T-cell (primary cell): ENCODE data around the gene FABP7. TPM values are rescaled to one million over a fixed set of nuclear protein-coding genes. Genes with fewer than 3 reads are reported as not detected.
"Not testable (repeated sequence)": the region's sequence is repeated elsewhere in the genome, so short reads cannot be mapped to it uniquely, and the experiment has no call there.

Experiments
- ATAC-seq, 4 experiments: fragments of 200-7000 bp in 3 of 4; fragments of 150-1000 bp in 1 of 4; cut with Tn5 transposase; replicated peaks in 1 of 4; 1 replicate in 3 of 4; 2 replicates in 1 of 4; pipeline ENCODE4 v1.10.0; 2021; ENCODE audit warnings: moderate library complexity in 3 of 4, mild to moderate bottlenecking in 2 of 4, moderate number of reproducible peaks in 1 of 4
- CTCF ChIA-PET, 2 donors: fragments of 300-600 bp; sonication (Branson Sonifier 250); formaldehyde crosslinking; loops; one replicate each; lab custom pipeline; 2022; ENCODE audit warnings: antibody characterized with exemption in 2 of 2; lab: Charles Lee
- POLR2A ChIA-PET, 2 donors: fragments of 300-600 bp; sonication (Branson Sonifier 250); formaldehyde crosslinking; loops; one replicate each; lab custom pipeline; 2022; ENCODE audit warnings: antibody characterized with exemption in 2 of 2; lab: Charles Lee
- DNase-seq, 35 experiments: peaks; one replicate each; pipeline versions ENCODE4 v3.0.0 to v3.0.0-alpha.2; 2013 to 2023
- H3K27ac ChIP-seq: one replicate; pipeline ENCODE4 v1.5.1; 2013; ENCODE audit warnings: low read length
- H3K27me3 ChIP-seq, 2 experiments: replicated peaks in 1 of 2; 1 replicate in 1 of 2; 2 replicates in 1 of 2; pipeline versions ENCODE4 v1.6.1 to v1.7.0; 2013; ENCODE audit warnings: low read length in 1 of 2, mixed read lengths in 1 of 2; ENCODE audit not compliant: control insufficient read depth in 2 of 2, insufficient read depth in 2 of 2; ENCODE audit errors: extremely low read depth in 1 of 2
- H3K36me3 ChIP-seq, 2 donors: 1 replicate in 1 of 2; 2 replicates in 1 of 2; pipeline versions ENCODE4 v1.6.1 to v1.7.0; 2013; ENCODE audit warnings: low read length in 1 of 2; ENCODE audit not compliant: control insufficient read depth in 2 of 2, insufficient read depth in 1 of 2; ENCODE audit errors: extremely low read depth in 1 of 2
- H3K4me1 ChIP-seq, 2 experiments: 1 replicate in 1 of 2; 2 replicates in 1 of 2; pipeline versions ENCODE4 v1.6.1 to v1.7.0; 2013; ENCODE audit warnings: low read length in 2 of 2, mixed read lengths in 1 of 2; ENCODE audit not compliant: insufficient read depth in 2 of 2, control insufficient read depth in 1 of 2; ENCODE audit errors: extremely low read depth in 1 of 2
- H3K4me3 ChIP-seq, 2 donors: 1 replicate in 1 of 2; 2 replicates in 1 of 2; pipeline versions ENCODE4 v1.5.1 to v1.7.0; 2013; ENCODE audit warnings: mild to moderate bottlenecking in 2 of 2, low read length in 1 of 2, moderate library complexity in 1 of 2; ENCODE audit not compliant: control insufficient read depth in 1 of 2; ENCODE audit errors: extremely low read depth in 1 of 2
- H3K9me3 ChIP-seq: 2 replicates; pipeline ENCODE4 v1.7.0; 2013
- H3K27ac Mint-ChIP-seq, 2 donors: one replicate each; pipeline ENCODE4 v1.8.0; 2020 to 2021; ENCODE audit warnings: mild to moderate bottlenecking in 2 of 2, mixed read lengths in 2 of 2
- H3K27me3 Mint-ChIP-seq, 2 donors: one replicate each; pipeline ENCODE4 v1.8.0; 2021 to 2022; ENCODE audit warnings: mixed read lengths in 2 of 2
- H3K36me3 Mint-ChIP-seq: one replicate; pipeline ENCODE4 v1.8.0; 2021; ENCODE audit warnings: mixed read lengths
- H3K4me1 Mint-ChIP-seq, 3 donors: one replicate each; pipeline ENCODE4 v1.8.0; 2020 to 2022; ENCODE audit warnings: mixed read lengths in 3 of 3, mild to moderate bottlenecking in 1 of 3
- H3K4me3 Mint-ChIP-seq, 3 donors: one replicate each; pipeline ENCODE4 v1.8.0; 2020 to 2022; ENCODE audit warnings: mild to moderate bottlenecking in 3 of 3, mixed read lengths in 3 of 3, moderate library complexity in 3 of 3
- H3K9me3 Mint-ChIP-seq, 3 donors: one replicate each; pipeline ENCODE4 v1.8.0; 2020 to 2022; ENCODE audit warnings: mixed read lengths in 3 of 3
- WGBS: methylation state at CpG from one replicate; pipeline ENCODE4 v1.1.5; 2013; ENCODE audit warnings: missing lambda C conversion rate; ENCODE audit not compliant: insufficient coverage; 5-methylcytosine and 5-hydroxymethylcytosine counted together
- total RNA-seq, 35 experiments: library from RNA in 6 of 35; stranded (reverse) in 6 of 35; fragments of 120-200 nt in 1 of 35; gene quantifications; one replicate each; pipeline versions ENCODE4 v1.2.1 to v1.2.4 and lab custom pipeline; 2013 to 2026

Gene FABP7
- total RNA-seq, 5 donors from 2014 or later (not counting 1 experiment from before 2014, with no cell fraction given) = not detected

DNA sequence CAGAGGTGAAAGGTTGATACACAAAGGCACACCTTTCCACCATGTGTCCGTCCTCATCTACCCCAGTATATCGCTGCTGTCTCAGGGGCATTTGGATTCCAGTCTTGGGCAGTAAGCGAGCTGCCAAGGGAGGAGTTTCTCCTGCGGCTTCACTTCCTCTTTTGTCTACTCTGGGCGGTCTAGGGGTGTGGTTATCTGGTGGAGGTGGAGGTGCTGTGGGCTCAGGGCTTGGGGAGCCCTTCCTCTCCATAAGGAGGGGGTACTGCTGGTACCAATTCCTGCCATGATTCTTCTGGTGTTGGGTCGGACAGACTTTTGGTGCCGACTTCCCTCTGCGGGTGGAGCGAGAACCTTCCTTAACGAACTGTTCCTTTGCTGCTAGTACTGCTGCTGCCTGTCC lies 31.9 kb upstream of the FABP7 start:
- CTCF ChIA-PET = no interaction called here
- POLR2A ChIA-PET = no interaction called here
- H3K36me3 ChIP-seq = no peaks in the 10 kb centered on the region
- Mint-ChIP-seq H3K27ac (no peak overlapping the region), H3K4me1 (peaks cover 15 to 25% (median 21%) of the 10 kb centered on the region in 3 donors), H3K27me3 (no peaks in the 10 kb centered on the region), H3K9me3 (no peaks in the 10 kb centered on the region), H3K4me3 (no peak overlapping the region), H3K36me3 (no peaks in the 10 kb centered on the region)
- H3K9me3 ChIP-seq = no peaks in the 10 kb centered on the region
- DNase-seq (peak in 3 of 35 experiments; percentile 5 to 10 (median 6)), ATAC-seq (no peak)
- 40% methylated on average over 1 of the region's 10 CpGs for WGBS
- no peak overlapping the region for H3K27ac ChIP-seq
- H3K4me1 ChIP-seq = peaks cover 0 to 4% of the 10 kb centered on the region in 2 experiments
- H3K4me3 ChIP-seq = no peak overlapping the region
- H3K27me3 ChIP-seq = no peaks in the 10 kb centered on the region

- DNase-seq, H3K27ac Mint-ChIP-seq, CTCF ChIA-PET, H3K4me3 ChIP-seq, H3K27me3 ChIP-seq, H3K27ac ChIP-seq, H3K9me3 ChIP-seq, H3K27me3 Mint-ChIP-seq, H3K4me1 ChIP-seq, H3K4me3 Mint-ChIP-seq, ATAC-seq, H3K9me3 Mint-ChIP-seq, H3K36me3 Mint-ChIP-seq, POLR2A ChIA-PET, H3K36me3 ChIP-seq: not testable (repeated sequence)
- WGBS = no CpG with 5 or more reads among the region's 5 CpGs
- H3K4me1 Mint-ChIP-seq = peaks cover 20 to 25% (median 24%) of the 10 kb centered on the region in 3 donors
These were observed 30.6 kb upstream of the FABP7 start for GRCh38 chr6:122748945-122749344.

GRCh38 chr6:122749451-122750050 lies 30.0 kb upstream of the FABP7 start:
- no peak overlapping the region for H3K27ac Mint-ChIP-seq
- no peaks in the 10 kb centered on the region for H3K36me3 ChIP-seq
- POLR2A ChIA-PET = no interaction called here
- CTCF ChIA-PET = no interaction called here
- WGBS = no CpG with 5 or more reads among the region's 4 CpGs
- DNase-seq = no peak
- H3K4me1 ChIP-seq = peaks cover 0 to 4% of the 10 kb centered on the region in 2 experiments
- no peak overlapping the region for H3K27ac ChIP-seq
- no peaks in the 10 kb centered on the region for H3K9me3 Mint-ChIP-seq
- H3K4me1 Mint-ChIP-seq = peaks cover 20 to 25% (median 24%) of the 10 kb centered on the region in 3 donors
- H3K9me3 ChIP-seq = no peaks in the 10 kb centered on the region
- no peaks in the 10 kb centered on the region for H3K27me3 ChIP-seq
- H3K4me3 Mint-ChIP-seq = no peak overlapping the region
- no peak overlapping the region for H3K4me3 ChIP-seq
- no peak for ATAC-seq
- H3K27me3 Mint-ChIP-seq = no peaks in the 10 kb centered on the region
- no peaks in the 10 kb centered on the region for H3K36me3 Mint-ChIP-seq

GRCh38 chr6:122751326-122751725 lies 28.2 kb upstream of the FABP7 start:
- no peaks in the 10 kb centered on the region for H3K9me3 Mint-ChIP-seq
- WGBS = 14% methylated on average over 3 of the region's 3 CpGs
- peak in 1 of 35 experiments; percentile 11 for DNase-seq
- peak overlapping the region in 2 of 3 donors; percentile 34 to 60 for H3K4me3 Mint-ChIP-seq
- no peaks in the 10 kb centered on the region for H3K27me3 Mint-ChIP-seq
- Histone ChIP-seq H3K4me3 (no peak overlapping the region), H3K36me3 (no peaks in the 10 kb centered on the region), H3K9me3 (no peaks in the 10 kb centered on the region), H3K4me1 (peaks cover 0 to 4% of the 10 kb centered on the region in 2 experiments), H3K27ac (no peak overlapping the region), H3K27me3 (no peaks in the 10 kb centered on the region)
- ChIA-PET POLR2A (no interaction called here), CTCF (interaction anchor here in 1 of 2 donors (0.8 kb wide), 1 partner anchor 88 kb away, joined by 3 read pairs; no protein-coding TSS in a partner anchor)
- H3K27ac Mint-ChIP-seq = peak overlapping the region; percentile 25 to 84
- peaks cover 20 to 25% (median 24%) of the 10 kb centered on the region in 3 donors for H3K4me1 Mint-ChIP-seq
- ATAC-seq = peak; percentile 41 to 79 (median 56)
- no peaks in the 10 kb centered on the region for H3K36me3 Mint-ChIP-seq

DNA sequence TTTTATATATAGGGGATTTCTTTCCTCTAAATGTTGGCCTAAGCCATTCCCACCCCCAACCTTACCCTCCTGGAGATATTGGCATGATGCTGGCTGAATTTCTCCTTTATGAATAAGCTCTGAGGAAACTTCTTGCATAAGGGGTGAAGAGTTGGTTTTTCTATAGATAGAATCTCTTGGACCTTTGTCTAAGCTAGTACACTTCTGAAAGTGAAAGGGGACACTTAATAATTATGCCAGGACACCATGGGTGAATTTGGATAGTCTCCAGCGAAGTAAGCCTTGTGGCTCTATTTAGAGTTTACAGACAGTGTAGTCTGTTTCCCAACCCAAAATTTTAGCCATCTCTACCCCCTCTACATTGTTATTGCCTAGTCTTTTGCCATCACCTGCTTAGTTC lies 27.1 kb upstream of the FABP7 start:
- no peak overlapping the region for H3K4me3 Mint-ChIP-seq
- no CpG with 5 or more reads among the region's 1 CpG for WGBS
- ATAC-seq = no peak
- Histone ChIP-seq H3K36me3 (no peaks in the 10 kb centered on the region), H3K4me1 (peaks cover 0 to 4% of the 10 kb centered on the region in 2 experiments), H3K4me3 (no peak overlapping the region), H3K27me3 (no peaks in the 10 kb centered on the region), H3K27ac (no peak overlapping the region), H3K9me3 (no peaks in the 10 kb centered on the region)
- no peaks in the 10 kb centered on the region for H3K27me3 Mint-ChIP-seq
- POLR2A ChIA-PET = interaction anchor here in 1 of 2 donors (0.8 kb wide), 1 partner anchor 118 kb away, joined by 3 read pairs; no protein-coding TSS in a partner anchor
- CTCF ChIA-PET = no interaction called here
- H3K36me3 Mint-ChIP-seq = no peaks in the 10 kb centered on the region
- peak overlapping the region in 1 of 2 donors; percentile 84 for H3K27ac Mint-ChIP-seq
- H3K9me3 Mint-ChIP-seq = no peaks in the 10 kb centered on the region
- peaks cover 19 to 23% (median 20%) of the 10 kb centered on the region in 3 donors for H3K4me1 Mint-ChIP-seq
- no peak for DNase-seq

DNA sequence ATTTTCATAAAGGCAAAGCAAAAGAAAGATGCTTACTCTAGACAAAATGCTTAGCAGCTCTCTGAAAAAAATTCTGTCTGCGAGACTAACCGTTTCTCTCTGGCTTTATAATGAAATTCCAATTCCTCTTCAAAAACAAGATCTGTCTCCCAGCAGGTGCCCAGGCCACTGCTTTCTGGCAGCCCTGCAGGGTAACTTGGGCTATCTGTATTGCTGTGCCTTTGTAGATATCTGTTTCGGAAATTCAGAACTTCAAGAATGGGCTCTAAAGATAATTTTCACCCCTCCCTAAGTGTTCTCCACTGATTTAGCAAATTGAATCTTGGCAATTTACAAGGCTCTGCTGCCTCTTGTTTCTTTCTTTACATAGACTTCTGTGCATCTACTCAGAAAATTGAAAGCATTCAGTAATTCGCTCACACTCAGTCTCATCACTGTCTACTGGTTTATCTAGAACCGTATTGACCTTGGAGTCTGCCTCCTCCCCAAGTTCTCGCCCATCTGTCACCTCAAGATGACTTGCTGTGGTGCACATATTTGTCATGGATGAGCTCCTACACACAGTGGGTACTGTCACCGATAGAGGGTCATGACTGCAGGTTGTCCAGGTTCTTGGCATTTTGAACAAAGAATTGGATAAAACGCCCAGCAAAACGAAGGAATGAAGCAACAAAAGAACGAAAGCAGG lies 26.4 kb upstream of the FABP7 start:
- no peaks in the 10 kb centered on the region for H3K9me3 ChIP-seq
- no peaks in the 10 kb centered on the region for H3K27me3 Mint-ChIP-seq
- no peak overlapping the region for H3K27ac ChIP-seq
- 91% methylated on average over 6 of the region's 10 CpGs for WGBS
- H3K36me3 Mint-ChIP-seq = no peaks in the 10 kb centered on the region
- no peak overlapping the region for H3K4me3 Mint-ChIP-seq
- no peak for DNase-seq
- peak overlapping the region in 1 of 2 donors; percentile 24 for H3K27ac Mint-ChIP-seq
- H3K36me3 ChIP-seq = no peaks in the 10 kb centered on the region
- no peaks in the 10 kb centered on the region for H3K27me3 ChIP-seq
- H3K9me3 Mint-ChIP-seq = no peaks in the 10 kb centered on the region
- CTCF ChIA-PET = no interaction called here
- H3K4me1 ChIP-seq = peaks cover 0 to 4% of the 10 kb centered on the region in 2 experiments
- no peak overlapping the region for H3K4me3 ChIP-seq
- POLR2A ChIA-PET = interaction anchor here in 1 of 2 donors (0.8 kb wide), 1 partner anchor 118 kb away, joined by 3 read pairs; no protein-coding TSS in a partner anchor
- ATAC-seq = no peak
- H3K4me1 Mint-ChIP-seq = peaks cover 17 to 23% (median 20%) of the 10 kb centered on the region in 3 donors
